GM21529 (cell line): ENCODE data around the gene PTP4A1.
A peak's percentile ranks its signal among the peaks of the same experiment; 100 is the strongest.
"Not testable (repeated sequence)": the region's sequence is repeated elsewhere in the genome, so short reads cannot be mapped to it uniquely, and the experiment has no call there.

Experiments used
- ATAC-seq: cut with Tn5 transposase; IDR thresholded peaks from one replicate; pipeline ENCODE4 v1.9.1; 2021; ENCODE audit not compliant: unreplicated experiment

The PTP4A1 gene

DNA sequence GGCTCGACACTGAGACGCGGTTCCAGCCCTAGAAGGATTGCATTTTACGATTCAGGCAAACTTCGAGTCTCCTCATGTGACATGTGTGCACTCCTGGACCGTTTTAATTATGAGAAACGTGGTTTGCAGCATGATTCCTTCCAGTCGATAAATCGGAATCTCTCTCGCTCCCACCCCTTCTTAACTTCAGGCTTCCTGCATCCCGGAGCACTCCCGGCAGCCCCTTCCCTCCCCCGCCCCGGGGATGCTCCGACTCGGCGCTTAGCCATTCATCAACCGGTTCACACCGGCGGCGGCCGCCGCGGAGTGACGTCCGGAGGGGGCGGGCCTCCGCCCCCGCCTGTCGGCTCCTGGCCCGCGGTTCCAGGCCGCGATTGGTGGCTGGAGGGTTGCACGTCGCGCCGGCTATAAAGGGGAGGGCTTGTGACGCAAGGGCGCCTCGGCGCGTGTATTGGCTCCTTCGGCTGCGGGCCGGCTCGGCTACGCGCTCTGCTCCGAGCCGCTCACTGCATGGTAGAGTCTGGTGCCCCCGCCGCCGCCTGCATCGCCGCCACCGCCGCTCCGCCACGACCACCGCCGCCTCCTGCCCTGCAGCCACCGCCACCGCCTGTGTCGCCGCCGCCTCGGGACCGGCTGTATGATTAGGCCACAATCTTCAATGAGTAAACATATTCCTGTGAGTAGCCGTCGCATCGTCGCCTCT lies at the start of gene PTP4A1, which contains the start of gene LOC128125822:
Gene PTP4A1 (plus strand): TSS at position 437 of the 703 bp plus-strand sequence. CDS start 4,401 bp downstream, outside the sequence.
Gene LOC128125822 (plus strand): TSS at position 437 of the 703 bp plus-strand sequence.
- peak; percentile 86 for ATAC-seq

DNA sequence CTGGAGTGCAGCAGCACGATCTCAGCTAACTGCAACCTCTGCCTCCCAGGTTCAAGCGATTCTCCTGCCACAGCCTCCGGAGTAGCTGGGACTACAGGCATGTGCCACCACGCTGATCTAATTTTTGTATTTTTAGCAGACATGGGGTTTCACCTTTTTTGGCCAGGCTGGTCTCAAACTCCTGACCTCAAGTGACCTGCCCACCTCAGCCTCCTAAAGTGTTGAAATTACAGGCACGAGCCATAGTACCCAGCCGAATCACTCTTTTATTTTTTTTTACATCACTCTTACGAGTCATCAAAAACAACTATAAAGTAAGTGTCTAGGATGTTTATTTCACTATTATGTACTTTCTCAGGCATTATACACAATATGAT lies 49.4 kb upstream of the PTP4A1 start:
- not testable (repeated sequence) for ATAC-seq

DNA sequence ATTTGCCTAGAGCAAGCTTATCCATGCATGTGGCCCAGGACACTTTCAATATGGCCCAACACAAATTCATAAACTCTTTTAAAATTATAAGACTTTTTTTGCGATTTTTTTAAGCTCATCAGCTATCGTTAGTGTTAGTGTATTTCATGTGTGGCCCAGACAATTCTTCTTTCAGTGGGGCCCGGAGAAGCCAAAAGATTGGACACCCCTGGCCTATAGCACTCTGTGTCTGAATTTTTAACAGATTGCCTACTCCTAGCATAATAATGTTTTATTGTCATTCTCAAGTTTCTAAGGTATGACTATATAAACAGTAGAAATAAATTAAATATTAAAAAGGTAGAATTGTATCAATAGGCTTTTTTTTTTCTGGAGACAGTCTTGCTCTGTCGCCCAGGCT lies 48.6 kb upstream of the PTP4A1 start:
- no peak for ATAC-seq

DNA sequence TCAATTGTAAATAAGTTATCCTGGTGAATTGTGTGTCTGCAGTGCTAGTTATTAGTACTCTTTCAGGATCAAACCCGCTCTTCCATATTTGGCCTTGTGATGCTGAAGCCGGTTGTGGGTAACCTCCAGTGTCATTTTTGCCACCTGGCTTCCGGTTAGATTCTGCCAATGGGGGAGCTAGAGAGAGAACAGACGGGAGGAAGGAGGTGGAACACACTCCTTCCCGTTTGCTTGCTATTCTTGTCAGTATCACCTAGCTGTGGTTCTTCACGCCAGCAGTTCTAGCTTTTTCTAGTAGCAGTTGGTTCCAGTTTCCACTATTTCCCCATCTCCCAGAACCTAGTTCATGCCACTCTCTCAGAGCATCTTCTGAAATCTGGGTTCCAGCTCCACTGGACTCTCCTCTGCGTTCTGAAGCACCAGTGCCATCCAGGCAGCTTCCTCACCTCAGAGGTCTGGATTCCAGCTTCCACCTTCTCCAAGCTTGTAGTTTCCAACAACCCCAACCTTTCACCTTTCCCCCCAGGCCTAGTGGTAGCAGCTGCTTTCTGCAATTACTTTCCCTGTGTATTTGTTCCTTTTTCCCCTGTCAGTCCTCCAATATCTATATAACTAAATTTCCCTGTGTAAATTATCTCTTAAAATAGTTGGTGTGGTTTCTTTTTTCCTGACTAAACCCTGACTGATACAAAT lies 46.9 kb upstream of the PTP4A1 start:
- ATAC-seq = peak; percentile 51

DNA sequence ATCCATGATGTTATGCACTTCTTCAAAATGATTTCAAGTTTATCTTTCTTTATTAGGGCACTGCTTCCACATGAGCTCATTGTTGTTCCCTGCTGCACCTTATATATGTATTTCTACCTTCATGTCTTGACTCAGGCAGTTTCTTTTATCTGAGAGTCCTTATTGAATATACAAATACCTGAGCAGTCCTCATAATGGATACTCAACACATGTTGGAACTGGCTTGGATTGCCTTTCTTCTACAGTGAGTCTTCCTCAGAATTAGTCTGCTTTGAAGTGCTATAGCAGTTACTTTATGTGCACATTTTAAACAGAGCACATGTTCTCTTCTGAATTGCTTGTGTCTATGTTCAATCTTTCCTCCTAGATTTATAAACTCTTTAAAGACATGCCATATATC lies 45.3 kb upstream of the PTP4A1 start:
- no peak for ATAC-seq

DNA sequence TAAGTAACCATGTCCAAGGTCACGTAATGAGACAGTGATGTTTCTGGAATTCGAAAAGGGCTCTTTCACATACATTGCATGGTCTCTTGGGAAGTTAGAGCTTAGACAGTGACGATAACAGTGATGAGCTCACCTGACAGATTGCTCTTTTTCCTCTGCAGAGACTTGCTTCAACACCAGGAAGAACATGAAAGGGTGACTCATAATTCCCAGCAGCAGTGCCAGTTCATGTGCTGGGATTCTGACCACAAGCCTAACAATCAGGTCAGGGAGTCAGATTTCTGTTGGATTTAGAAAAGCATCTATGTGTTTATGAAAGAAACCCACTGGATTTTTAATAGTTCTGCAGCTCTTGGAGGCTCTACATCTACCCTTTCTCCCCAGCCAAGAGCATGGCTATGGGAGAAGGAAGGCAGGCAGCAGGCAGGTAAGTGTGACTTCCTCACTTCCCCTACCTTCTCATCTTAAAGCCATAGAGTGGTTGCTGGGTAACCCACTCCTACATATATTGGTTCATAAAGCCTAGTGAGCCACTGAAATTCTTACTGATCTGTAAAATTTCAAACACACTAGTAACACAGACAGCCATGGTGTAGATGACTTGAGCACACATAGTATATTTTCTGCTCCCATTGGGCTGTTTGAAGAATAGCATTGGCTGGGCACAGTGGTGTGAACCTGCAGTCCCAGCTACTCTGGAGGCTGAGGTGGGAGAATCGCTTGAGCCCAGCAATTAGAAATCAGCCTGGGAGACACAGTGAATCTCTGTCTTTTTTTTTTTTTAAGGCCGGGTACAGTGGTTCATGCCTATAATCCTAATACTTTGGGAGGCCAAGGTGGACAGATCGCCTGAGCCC lies 44.4 kb upstream of the PTP4A1 start:
- peak; percentile 58 for ATAC-seq

DNA sequence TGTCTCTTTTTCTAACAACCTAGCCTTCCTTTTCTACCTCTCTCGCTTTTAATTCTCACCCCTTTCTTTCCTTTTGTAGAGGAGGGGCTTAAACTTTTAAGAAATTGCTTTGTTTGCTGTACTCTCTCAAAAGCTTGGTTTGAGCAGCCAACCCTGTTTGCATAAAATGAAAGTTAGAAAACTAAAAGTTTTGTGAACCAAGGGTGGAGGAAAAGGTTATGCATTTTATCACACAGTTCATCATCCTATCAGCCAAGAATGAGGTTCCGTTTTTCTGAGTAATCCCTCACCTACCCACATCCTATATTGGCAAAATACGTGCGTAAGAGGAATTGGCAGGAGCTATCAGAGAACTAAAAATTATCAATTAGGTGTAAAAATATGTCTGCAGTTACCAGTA lies 42.8 kb upstream of the PTP4A1 start:
- no peak for ATAC-seq

DNA sequence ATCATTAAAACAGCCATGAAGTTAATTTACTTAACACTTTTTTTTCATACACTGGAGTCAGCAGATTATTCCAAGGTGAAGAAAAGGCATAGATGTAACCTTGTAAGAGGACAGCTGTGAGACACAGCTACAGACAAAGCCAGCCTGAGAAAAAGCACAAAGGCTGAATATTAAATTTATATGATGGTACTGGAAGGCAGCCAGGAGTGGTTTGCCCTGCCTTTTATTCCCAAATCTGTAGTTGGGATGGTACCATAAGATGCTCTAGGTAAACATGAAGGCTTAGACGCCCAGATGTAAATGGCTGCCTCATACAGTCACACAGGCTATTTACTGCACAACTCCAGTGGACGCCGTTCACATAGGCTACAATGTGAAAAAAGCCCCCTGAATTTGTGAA lies 42.1 kb upstream of the PTP4A1 start:
- ATAC-seq = no peak

DNA sequence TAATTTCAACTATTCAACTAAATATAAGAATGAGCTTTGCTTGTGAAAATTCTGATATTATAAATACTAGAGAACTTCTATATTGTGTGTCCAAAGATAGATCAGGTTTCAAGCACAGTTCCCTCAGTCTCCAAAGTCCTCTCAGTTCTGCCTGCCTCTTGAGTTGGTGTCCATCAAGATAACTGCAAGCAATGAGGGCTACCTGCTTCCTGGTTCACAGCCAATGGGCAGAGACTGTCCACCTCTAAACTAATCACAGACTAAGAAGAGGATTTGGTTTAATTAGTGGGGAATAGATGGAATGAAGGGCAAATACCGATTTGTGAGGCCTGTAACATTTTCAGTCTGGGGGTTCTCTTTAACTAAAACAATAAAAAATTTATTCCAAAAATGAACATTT lies 41.3 kb upstream of the PTP4A1 start:
- ATAC-seq = no peak

DNA sequence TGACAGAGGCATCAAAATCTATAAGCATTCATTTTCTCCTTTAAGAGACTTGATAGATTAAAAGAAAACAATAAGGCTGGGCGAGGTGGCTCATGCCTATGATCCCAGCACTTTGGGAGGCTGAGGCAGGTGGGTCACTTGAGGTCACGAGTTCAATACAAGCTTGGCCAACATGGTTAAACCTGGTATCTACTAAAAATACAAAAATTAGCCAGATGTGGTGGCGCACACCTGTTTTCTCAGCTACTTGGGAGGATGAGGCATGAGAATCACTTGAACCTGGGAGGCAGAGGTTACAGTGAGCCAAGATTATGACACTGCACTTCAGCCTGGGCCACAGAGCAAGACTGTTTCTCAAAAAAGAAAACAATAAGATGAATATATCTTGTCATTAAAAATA lies 39.3 kb upstream of the PTP4A1 start:
- ATAC-seq = no peak

DNA sequence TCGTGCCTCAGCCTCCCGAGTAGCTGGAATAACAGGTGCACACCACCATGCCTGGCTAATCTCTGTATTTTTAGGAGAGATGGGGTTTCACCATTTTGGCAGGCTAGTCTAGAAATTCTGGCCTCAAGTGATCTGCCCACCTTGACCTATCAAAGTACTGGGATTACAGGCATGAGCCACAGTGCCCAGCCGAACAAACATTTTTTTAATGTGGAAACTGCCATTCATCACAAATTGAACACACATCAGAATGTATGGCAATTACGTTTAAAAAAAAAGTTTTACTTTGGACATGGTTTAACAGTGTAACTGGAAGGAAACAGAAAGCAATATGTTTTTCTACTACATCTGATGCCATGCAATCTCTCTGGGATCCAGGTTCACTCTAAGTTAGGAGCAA lies 38.3 kb upstream of the PTP4A1 start:
- no peak for ATAC-seq

DNA sequence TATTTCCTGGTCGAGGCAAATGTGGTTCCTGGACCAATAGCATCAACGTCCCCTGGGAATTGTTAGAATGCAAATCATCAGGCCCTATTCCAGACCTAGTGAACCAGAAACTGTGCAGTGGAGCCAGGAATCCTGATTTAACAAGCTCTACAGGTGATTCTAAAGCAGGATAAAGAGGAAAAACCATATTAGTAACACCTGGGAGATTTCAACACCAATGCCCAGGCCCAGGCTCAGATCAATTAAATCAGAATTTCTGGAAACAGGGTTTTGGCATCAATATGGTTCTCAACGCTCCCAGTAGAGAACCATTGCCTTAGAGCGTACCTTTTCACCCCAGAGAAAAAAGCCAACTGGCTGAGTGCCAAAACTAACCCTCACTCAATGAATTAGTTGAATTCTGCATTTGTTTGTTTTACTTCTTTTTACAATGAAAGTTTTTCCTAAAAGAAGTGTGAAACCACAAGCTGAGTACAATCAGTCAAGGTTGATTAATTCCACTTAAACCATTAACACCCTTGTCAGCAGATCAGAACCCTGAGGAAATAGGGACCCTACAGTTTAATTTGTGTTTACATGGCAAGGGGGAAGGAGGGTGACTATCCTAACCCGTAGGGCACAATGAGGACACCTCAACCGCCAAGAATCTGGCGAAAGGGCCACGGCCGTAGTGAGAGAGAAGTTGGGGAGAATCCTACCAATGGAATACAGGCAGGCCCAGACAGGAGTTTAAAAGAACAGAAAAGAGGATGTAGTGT lies 34.9 kb upstream of the PTP4A1 start:
- peak; percentile 66 for ATAC-seq

DNA sequence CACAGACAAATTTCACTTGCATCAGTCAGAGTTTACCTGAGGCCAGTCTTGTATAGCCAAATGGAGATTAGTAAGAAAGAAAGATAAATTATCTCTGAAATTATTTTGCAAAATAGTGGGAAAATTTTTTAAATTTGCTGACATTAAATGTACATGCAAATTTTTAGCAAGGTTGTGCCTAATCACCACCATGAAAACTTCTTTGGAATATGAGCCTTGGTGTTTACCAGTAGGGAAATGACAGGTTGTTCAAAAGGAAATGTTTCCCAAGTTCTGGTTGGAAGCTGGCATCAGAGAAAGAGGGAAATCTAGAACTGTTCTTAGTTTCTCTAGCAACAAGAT lies 34.4 kb upstream of the PTP4A1 start:
- ATAC-seq = no peak

DNA sequence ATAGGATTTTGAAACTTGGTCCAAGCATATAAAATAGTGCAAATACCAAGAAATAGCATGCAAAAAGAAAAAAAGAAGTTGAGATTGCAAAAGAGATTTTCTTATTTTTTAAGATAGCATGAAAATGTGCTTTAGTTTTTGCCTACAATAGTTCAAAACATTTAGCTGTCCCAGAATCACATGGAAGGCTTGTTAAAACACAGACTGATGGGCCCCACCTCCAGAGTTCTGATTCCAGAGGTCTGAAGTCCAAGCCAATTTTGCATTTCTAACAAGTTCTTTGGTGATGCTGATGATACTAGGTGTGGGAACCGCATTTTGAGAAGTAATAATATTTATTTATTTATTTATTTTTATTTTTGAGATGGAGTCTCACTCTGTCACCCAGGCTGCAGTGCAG lies 33.7 kb upstream of the PTP4A1 start:
- ATAC-seq = no peak

DNA sequence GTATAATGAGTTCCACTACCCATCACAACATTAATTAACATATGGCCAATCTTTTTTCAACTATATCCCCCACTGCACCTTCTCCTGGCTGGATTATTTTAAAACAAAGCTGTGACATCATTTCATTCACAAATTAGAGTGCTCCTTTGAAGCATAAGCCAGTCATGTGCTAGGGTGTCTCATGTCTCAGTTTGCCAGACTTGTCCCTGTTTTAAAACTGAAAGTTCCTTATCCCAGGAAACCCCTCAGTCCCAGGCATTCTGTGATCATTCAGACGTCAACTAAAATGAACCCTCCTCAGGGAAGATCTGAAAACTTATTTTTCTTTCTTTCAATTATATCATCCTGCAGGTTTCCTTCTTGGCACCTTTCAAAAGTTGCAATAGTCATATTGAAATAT lies 29.3 kb upstream of the PTP4A1 start:
- no peak for ATAC-seq

DNA sequence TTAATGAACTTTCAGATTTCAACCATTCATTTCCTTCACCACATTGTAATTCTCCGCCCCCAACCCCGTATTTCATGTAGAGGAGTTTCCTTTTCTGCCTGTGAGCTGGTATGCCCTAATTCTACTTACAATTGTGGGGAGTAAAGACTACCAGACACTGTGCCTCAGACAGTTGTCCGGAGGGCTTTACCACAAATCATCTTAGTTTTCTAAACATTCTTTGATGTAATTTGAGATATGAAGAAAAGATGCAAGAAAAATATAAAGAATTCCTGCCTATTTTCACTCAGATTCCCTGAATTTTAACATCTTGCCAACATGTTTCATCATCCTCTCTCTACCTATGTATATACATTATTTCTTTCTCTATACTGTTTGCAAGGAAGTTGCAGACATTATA lies 28.3 kb upstream of the PTP4A1 start:
- no peak for ATAC-seq

DNA sequence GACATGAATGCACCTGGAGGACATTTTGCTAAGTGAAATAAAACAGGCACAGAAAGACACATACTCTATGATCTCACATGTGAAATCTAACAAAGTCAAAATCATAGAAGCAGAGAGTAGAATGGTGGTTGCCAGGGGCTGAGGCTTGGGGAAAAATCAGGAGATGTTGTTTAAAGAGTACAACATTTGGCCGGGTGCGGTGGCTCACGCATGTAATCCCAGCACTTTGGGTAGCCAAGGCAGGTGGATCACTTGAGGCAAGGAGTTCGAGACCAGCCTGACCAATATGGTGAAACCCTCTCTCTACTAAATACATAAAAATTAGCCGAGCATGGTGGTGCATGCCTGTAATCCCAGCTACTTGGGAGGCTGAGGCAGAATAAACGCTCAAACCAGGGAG lies 26.0 kb upstream of the PTP4A1 start:
- ATAC-seq = no peak

DNA sequence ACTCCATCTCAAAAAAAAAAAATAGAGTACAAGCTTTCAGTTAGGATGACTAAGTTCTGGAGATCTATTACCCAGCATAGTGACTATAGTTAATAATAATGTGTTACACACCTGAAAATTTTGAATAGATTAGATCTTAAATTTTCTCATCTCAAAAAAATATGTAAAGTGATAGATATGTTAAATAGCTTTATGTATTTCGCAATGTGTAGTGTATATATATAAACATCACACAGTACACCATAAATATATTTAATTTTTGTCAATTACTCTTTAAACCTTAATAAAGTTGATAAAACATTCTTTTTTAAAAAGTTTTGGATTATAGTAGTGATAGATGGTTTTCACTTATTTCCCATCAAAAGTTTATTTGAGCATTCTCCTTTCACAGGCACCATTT lies 25.6 kb upstream of the PTP4A1 start:
- ATAC-seq = no peak

DNA sequence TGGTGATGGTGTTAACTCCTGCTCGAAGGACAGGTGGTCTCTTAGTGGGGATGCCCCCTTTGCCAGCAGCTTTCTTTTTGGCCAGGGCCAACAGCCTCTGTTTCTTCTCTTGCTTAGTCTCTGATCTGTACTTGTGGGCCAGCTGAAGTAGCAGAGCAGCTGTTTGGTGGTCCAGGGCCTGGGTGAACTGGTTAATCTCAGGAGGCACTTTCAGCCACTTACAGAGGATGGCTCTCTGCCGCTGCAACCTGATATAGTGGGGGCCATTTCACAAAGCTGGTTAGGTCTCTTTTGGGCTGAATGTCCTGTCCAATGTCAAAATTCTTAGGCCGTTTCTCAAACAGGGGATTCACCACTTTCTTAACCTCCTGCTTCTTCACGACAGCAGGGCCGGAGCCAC lies 23.2 kb upstream of the PTP4A1 start:
- no peak for ATAC-seq

DNA sequence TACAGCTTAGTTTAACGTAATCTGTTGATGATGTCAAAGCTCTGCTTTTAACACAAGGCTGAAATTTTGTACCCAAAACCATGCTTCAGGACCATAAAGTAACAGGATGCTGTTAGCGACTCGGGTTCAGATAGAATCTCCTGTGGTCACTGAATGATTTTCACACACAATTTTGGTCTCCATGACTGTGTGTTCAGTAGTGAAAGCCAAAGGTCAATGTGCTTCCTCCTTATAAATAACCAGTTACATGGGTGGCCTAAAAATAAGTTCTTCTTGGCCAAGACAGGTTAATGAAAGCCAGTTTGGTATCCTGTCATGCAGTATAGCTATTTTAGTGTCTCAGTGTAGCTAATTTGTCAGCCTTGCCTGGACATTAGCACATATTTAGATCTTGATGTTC lies 19.1 kb upstream of the PTP4A1 start:
- ATAC-seq = peak; percentile 99

DNA sequence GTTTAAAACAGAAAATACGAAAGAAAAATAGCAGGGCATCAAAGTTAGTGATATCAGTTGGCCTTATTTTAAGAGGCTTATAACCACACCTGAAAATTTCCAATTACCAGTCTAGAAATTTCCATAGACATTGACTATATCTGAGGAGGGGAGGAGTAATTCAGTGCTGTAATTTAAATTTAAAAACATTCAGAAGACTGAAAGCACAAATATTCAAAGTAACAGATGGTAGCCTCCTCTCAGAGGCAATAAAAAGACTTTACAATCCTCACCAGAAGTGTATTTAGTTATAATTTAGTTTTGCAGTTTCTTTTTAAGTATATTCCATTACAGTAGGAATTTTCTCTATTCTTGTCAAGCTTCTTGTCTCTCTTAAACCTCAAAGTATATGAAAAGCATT lies 18.4 kb upstream of the PTP4A1 start:
- no peak for ATAC-seq
